Measurements from ENCODE around the gene VAMP2. TPM values are rescaled to one million over a fixed set of nuclear protein-coding genes. Genes with fewer than 3 reads are reported as not detected.

The VAMP2 gene
- total RNA-seq, 1 donor from 2014 or later = 2.1 TPM

- no peak overlapping the region for H3K4me3 ChIP-seq (ENCODE audit: low read depth, low read length)
- no peak for DNase-seq (ENCODE audit: low read depth)
- TF ChIP-seq CTCF (conservative IDR thresholded peaks at IDR 0.05; ENCODE audit: low read depth, low read length) = no peak
These were observed 13.1 kb downstream of the VAMP2 start for GRCh38 chr17:8149419-8150193.

GRCh38 chr17:8148560-8148959, 14.2 kb downstream of the VAMP2 start:
- no peak for TF ChIP-seq CTCF (conservative IDR thresholded peaks at IDR 0.05; ENCODE audit: low read depth, low read length)
- DNase-seq (ENCODE audit: low read depth) = no peak
- no peak overlapping the region for H3K4me3 ChIP-seq (ENCODE audit: low read depth, low read length)

- DNase-seq (ENCODE audit: low read depth) = no peak
- H3K4me3 ChIP-seq (ENCODE audit: low read depth, low read length) = no peak overlapping the region
- TF ChIP-seq CTCF (conservative IDR thresholded peaks at IDR 0.05; ENCODE audit: low read depth, low read length) = no peak
These were observed 14.8 kb downstream of the VAMP2 start for GRCh38 chr17:8147805-8148404.

- no peak for TF ChIP-seq CTCF (conservative IDR thresholded peaks at IDR 0.05; ENCODE audit: low read depth, low read length)
- DNase-seq (ENCODE audit: low read depth) = no peak
- H3K4me3 ChIP-seq (ENCODE audit: low read depth, low read length) = no peak overlapping the region
These were observed 15.5 kb downstream of the VAMP2 start for GRCh38 chr17:8147141-8147804.

GRCh38 chr17:8146381-8147140, 16.2 kb downstream of the VAMP2 start:
- H3K4me3 ChIP-seq (ENCODE audit: low read depth, low read length) = no peak overlapping the region
- no peak for DNase-seq (ENCODE audit: low read depth)
- TF ChIP-seq CTCF (conservative IDR thresholded peaks at IDR 0.05; ENCODE audit: low read depth, low read length) = no peak

GRCh38 chr17:8145811-8146210, 16.9 kb downstream of the VAMP2 start:
- no peak for TF ChIP-seq CTCF (conservative IDR thresholded peaks at IDR 0.05; ENCODE audit: low read depth, low read length)
- H3K4me3 ChIP-seq (ENCODE audit: low read depth, low read length) = no peak overlapping the region
- no peak for DNase-seq (ENCODE audit: low read depth)
